ENCODE measurements around the gene MYO1B.

MYO1B gene

GRCh38 chr2:191234376-191234775, 10.8 kb upstream of the MYO1B start:
- Histone ChIP-seq H3K18ac (ENCODE audit: low read depth in 1 of 2, low read length in 2 of 2) (no peak overlapping the region), H3K9ac (ENCODE audit: low read length) (no peak overlapping the region), H3K4me1 (ENCODE audit: control insufficient read depth, insufficient read depth, low read depth, low read length) (peaks cover 5% of the 10 kb centered on the region), H3K27ac (ENCODE audit: low read length, poor library complexity, severe bottlenecking) (no peak overlapping the region), H3K4me2 (ENCODE audit: low read length, poor library complexity, severe bottlenecking) (no peak overlapping the region), H2AFZ (ENCODE audit: low read depth, low read length) (no peak overlapping the region), H4K91ac (ENCODE audit: low read length) (no peak overlapping the region), H3K9me3 (ENCODE audit: control insufficient read depth, low read length) (no peaks in the 10 kb centered on the region), H3K4ac (ENCODE audit: low read depth in 1 of 2, low read length in 2 of 2) (no peak overlapping the region), H2BK15ac (ENCODE audit: low read depth, poor library complexity, severe bottlenecking) (no peak overlapping the region), H3K79me1 (replicated peaks; ENCODE audit: low read length, poor library complexity, severe bottlenecking) (no peaks in the 10 kb centered on the region), H3K23ac (ENCODE audit: low read length in 2 of 2) (no peak overlapping the region), H3K14ac (ENCODE audit: low read length in 2 of 2) (no peak overlapping the region), H2AK5ac (ENCODE audit: low read length, severe bottlenecking) (no peak overlapping the region), H3K4me3 (ENCODE audit: insufficient read depth in 1 of 2, low read depth in 1 of 2, low read length in 2 of 2) (no peak overlapping the region), H4K8ac (ENCODE audit: low read length) (no peak overlapping the region), H2BK12ac (ENCODE audit: low read length in 2 of 2) (no peak overlapping the region), H3K36me3 (ENCODE audit: control insufficient read depth in 1 of 2, insufficient read depth in 2 of 2, low read depth in 1 of 2, low read length in 2 of 2) (peaks cover 0 to 14% of the 10 kb centered on the region in 2 experiments), H3K27me3 (ENCODE audit: control insufficient read depth in 1 of 2, insufficient read depth in 1 of 2, low read length in 2 of 2) (no peaks in the 10 kb centered on the region), H2BK120ac (ENCODE audit: low read depth, low read length) (no peak overlapping the region), H2BK5ac (ENCODE audit: low read depth, low read length, poor library complexity, severe bottlenecking) (no peak overlapping the region)
- 92% methylated on average over 1 of the region's 1 CpG for WGBS
- DNase-seq = no peak

GRCh38 chr2:191240871-191241270, 4.3 kb upstream of the MYO1B start:
- Histone ChIP-seq H3K23ac (ENCODE audit: low read length in 2 of 2) (no peak overlapping the region), H3K79me1 (replicated peaks; ENCODE audit: low read length, poor library complexity, severe bottlenecking) (peaks cover 1% of the 10 kb centered on the region), H2AK5ac (ENCODE audit: low read length, severe bottlenecking) (no peak overlapping the region), H3K4me3 (ENCODE audit: insufficient read depth in 1 of 2, low read depth in 1 of 2, low read length in 2 of 2) (no peak overlapping the region), H3K14ac (ENCODE audit: low read length in 2 of 2) (no peak overlapping the region), H3K18ac (ENCODE audit: low read depth in 1 of 2, low read length in 2 of 2) (no peak overlapping the region), H3K36me3 (ENCODE audit: control insufficient read depth in 1 of 2, insufficient read depth in 2 of 2, low read depth in 1 of 2, low read length in 2 of 2) (peaks cover 0 to 18% of the 10 kb centered on the region in 2 experiments), H3K4me2 (ENCODE audit: low read length, poor library complexity, severe bottlenecking) (no peak overlapping the region), H3K4ac (ENCODE audit: low read depth in 1 of 2, low read length in 2 of 2) (no peak overlapping the region), H2BK12ac (ENCODE audit: low read length in 2 of 2) (no peak overlapping the region), H2BK15ac (ENCODE audit: low read depth, poor library complexity, severe bottlenecking) (no peak overlapping the region), H4K8ac (ENCODE audit: low read length) (no peak overlapping the region), H2BK120ac (ENCODE audit: low read depth, low read length) (no peak overlapping the region), H4K91ac (ENCODE audit: low read length) (no peak overlapping the region), H3K27me3 (ENCODE audit: control insufficient read depth in 1 of 2, insufficient read depth in 1 of 2, low read length in 2 of 2) (no peaks in the 10 kb centered on the region), H3K9me3 (ENCODE audit: control insufficient read depth, low read length) (peaks cover 3% of the 10 kb centered on the region), H3K4me1 (ENCODE audit: control insufficient read depth, insufficient read depth, low read depth, low read length) (peaks cover 2% of the 10 kb centered on the region), H3K27ac (ENCODE audit: low read length, poor library complexity, severe bottlenecking) (no peak overlapping the region), H2BK5ac (ENCODE audit: low read depth, low read length, poor library complexity, severe bottlenecking) (no peak overlapping the region), H3K9ac (ENCODE audit: low read length) (no peak overlapping the region), H2AFZ (ENCODE audit: low read depth, low read length) (no peak overlapping the region)
- WGBS = 92% methylated on average over 4 of the region's 5 CpGs
- no peak for DNase-seq

DNA sequence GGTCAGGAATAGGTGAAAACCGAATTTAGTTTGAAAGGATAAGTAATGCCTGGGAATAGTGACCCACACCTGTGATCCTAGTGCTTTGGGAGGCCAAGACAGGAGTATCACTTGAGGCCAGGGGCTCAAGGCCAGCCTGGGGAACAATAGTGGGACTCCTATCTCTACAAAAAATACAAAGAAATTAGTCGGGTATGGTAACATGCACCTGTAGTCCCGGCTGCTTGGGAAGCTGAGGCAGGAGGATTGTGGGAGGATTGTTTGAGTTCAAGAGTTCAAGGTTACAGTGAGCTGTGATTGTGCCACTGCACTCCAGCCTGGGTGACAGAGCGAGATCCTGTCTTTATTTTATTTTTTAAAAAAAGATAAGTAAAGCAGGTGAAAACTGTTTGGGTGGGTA, 3.8 kb upstream of the MYO1B start:
- no peak overlapping the region for H4K91ac ChIP-seq (ENCODE audit: low read length)

GRCh38 chr2:191243154-191243553, 2.0 kb upstream of the MYO1B start:
- H3K14ac ChIP-seq (ENCODE audit: low read length in 2 of 2) = no peak overlapping the region

More for the DNA sequence above, 3.8 kb upstream of the MYO1B start:
- Histone ChIP-seq H3K4me3 (ENCODE audit: insufficient read depth in 1 of 2, low read depth in 1 of 2, low read length in 2 of 2) (no peak overlapping the region), H3K23ac (ENCODE audit: low read length in 2 of 2) (no peak overlapping the region), H3K18ac (ENCODE audit: low read depth in 1 of 2, low read length in 2 of 2) (no peak overlapping the region), H3K4ac (ENCODE audit: low read depth in 1 of 2, low read length in 2 of 2) (no peak overlapping the region), H2BK5ac (ENCODE audit: low read depth, low read length, poor library complexity, severe bottlenecking) (no peak overlapping the region), H2AFZ (ENCODE audit: low read depth, low read length) (no peak overlapping the region), H2BK15ac (ENCODE audit: low read depth, poor library complexity, severe bottlenecking) (peak overlapping the region; percentile 62), H2BK12ac (ENCODE audit: low read length in 2 of 2) (no peak overlapping the region), H3K79me1 (replicated peaks; ENCODE audit: low read length, poor library complexity, severe bottlenecking) (peaks cover 1% of the 10 kb centered on the region), H3K14ac (ENCODE audit: low read length in 2 of 2) (no peak overlapping the region), H4K8ac (ENCODE audit: low read length) (no peak overlapping the region), H3K27ac (ENCODE audit: low read length, poor library complexity, severe bottlenecking) (no peak overlapping the region), H3K4me2 (ENCODE audit: low read length, poor library complexity, severe bottlenecking) (no peak overlapping the region), H2AK5ac (ENCODE audit: low read length, severe bottlenecking) (no peak overlapping the region), H3K9ac (ENCODE audit: low read length) (no peak overlapping the region), H3K4me1 (ENCODE audit: control insufficient read depth, insufficient read depth, low read depth, low read length) (peaks cover 2% of the 10 kb centered on the region), H3K9me3 (ENCODE audit: control insufficient read depth, low read length) (peaks cover 3% of the 10 kb centered on the region), H3K36me3 (ENCODE audit: control insufficient read depth in 1 of 2, insufficient read depth in 2 of 2, low read depth in 1 of 2, low read length in 2 of 2) (peaks cover 0 to 18% of the 10 kb centered on the region in 2 experiments), H2BK120ac (ENCODE audit: low read depth, low read length) (no peak overlapping the region), H3K27me3 (ENCODE audit: control insufficient read depth in 1 of 2, insufficient read depth in 1 of 2, low read length in 2 of 2) (no peaks in the 10 kb centered on the region)
- DNase-seq = no peak
- 94% methylated on average over 3 of the region's 4 CpGs for WGBS

More at GRCh38 chr2:191243154-191243553, 2.0 kb upstream of the MYO1B start:
- H3K79me1 ChIP-seq (replicated peaks; ENCODE audit: low read length, poor library complexity, severe bottlenecking) = peaks cover 1% of the 10 kb centered on the region
- H2BK15ac ChIP-seq (ENCODE audit: low read depth, poor library complexity, severe bottlenecking) = no peak overlapping the region
- no peak overlapping the region for H2AFZ ChIP-seq (ENCODE audit: low read depth, low read length)
- H3K27me3 ChIP-seq (ENCODE audit: control insufficient read depth in 1 of 2, insufficient read depth in 1 of 2, low read length in 2 of 2) = no peaks in the 10 kb centered on the region
- H3K9me3 ChIP-seq (ENCODE audit: control insufficient read depth, low read length) = peaks cover 3% of the 10 kb centered on the region
- no peak overlapping the region for H3K27ac ChIP-seq (ENCODE audit: low read length, poor library complexity, severe bottlenecking)
- no peak overlapping the region for H2BK5ac ChIP-seq (ENCODE audit: low read depth, low read length, poor library complexity, severe bottlenecking)
- no peak overlapping the region for H3K18ac ChIP-seq (ENCODE audit: low read depth in 1 of 2, low read length in 2 of 2)
- no peak for DNase-seq
- no peak overlapping the region for H2BK12ac ChIP-seq (ENCODE audit: low read length in 2 of 2)
- no peak overlapping the region for H4K8ac ChIP-seq (ENCODE audit: low read length)
- no peak overlapping the region for H2BK120ac ChIP-seq (ENCODE audit: low read depth, low read length)
- H2AK5ac ChIP-seq (ENCODE audit: low read length, severe bottlenecking) = no peak overlapping the region
- H3K4me1 ChIP-seq (ENCODE audit: control insufficient read depth, insufficient read depth, low read depth, low read length) = peaks cover 2% of the 10 kb centered on the region
- no peak overlapping the region for H3K9ac ChIP-seq (ENCODE audit: low read length)
- no peak overlapping the region for H3K4me2 ChIP-seq (ENCODE audit: low read length, poor library complexity, severe bottlenecking)
- no peak overlapping the region for H4K91ac ChIP-seq (ENCODE audit: low read length)
- peaks cover 0 to 13% of the 10 kb centered on the region in 2 experiments for H3K36me3 ChIP-seq (ENCODE audit: control insufficient read depth in 1 of 2, insufficient read depth in 2 of 2, low read depth in 1 of 2, low read length in 2 of 2)
- H3K4ac ChIP-seq (ENCODE audit: low read depth in 1 of 2, low read length in 2 of 2) = no peak overlapping the region
- no peak overlapping the region for H3K4me3 ChIP-seq (ENCODE audit: insufficient read depth in 1 of 2, low read depth in 1 of 2, low read length in 2 of 2)
- no peak overlapping the region for H3K23ac ChIP-seq (ENCODE audit: low read length in 2 of 2)
- 89% methylated on average over 1 of the region's 1 CpG for WGBS

Data from mesenchymal stem cell (in vitro differentiated cells and primary cell).